ENCODE results near the gene PRKD2.

The PRKD2 gene

DNA sequence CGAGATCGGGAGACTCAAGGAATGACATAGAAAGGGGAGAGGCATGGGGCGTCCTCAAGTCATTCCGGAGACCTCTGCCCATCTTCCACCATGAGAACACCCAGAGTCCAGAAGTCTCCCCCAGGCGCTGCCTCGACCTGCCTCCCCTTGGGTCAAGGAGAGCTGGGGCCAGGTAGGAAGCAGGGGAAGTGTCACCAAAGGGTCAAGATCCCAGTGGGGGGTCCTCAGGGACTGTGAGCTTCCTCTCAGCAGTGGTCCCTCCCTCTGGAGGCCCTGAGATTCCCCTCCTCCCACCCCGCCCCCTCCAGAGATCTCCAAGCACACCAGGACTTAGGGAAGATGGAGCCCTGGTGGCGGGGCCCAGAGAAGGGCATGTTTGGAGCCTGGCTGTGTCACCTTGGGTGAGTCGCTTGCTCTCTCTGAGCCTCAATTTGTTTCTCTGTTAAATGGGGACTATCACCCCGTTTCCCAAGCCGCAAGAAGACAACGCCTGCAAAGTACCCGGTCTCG, 56.9 kb downstream of the PRKD2 start:
- DNase-seq: no peak

DNA sequence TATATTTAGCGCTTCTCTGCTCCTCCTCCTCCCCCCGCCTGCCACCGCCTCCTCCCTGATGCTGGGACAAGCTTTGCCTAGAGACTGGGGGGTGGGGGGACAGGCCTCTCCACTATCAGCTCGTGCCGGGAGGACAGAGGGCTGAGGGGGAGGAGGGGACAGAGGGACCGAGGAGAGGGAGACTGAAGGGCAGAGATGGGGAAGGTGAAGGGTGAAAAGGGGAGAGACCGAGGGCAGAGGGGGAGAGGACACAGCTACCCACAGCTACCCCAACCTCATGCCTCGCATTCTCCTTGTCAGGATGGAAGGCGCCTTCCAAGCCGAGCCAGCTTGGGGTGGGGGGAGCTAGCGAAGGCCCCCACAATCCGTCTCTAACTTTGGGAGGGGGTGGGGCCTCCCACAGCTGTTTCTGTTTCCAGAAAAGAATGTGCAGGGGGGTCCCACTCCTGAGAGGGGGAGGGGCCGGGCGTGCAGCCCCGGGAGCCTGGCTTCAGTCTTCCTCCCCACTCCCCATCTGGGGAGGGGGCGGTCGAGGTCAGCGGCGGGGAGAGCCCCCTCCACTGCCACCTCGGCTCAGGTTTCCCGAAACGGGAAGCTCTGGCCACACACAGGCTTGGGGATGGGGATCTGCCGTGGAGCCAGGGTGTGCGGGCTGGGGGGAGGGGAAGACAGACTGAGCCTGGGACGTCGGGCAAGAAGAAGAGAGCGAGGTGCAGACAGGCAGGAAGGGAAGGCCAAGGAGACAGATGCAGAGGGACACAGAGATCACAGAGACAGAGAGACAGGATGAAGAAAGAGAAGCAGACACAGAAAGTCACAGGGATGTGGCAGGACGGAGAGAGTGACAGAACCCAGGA, 57.5 kb downstream of the PRKD2 start:
- DNase-seq: no peak

DNA sequence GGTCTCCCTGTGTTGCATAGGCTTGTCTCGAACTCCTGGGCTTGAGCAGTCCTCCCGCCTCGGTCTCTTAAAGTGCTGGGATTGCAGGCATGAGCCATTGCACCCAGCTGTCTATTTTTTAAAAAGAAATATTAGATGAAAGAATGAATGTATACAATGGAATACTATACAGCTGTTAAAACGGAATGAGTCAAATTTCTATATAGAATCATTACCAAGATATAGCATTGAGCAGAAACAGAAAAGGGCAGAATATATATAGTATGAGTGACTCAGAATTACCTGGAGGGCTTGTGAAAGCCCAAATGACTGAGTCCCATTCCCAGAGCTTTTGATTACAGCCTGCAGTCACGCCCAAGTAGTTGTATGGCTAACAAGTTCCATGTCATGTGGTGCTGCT, 60.4 kb downstream of the PRKD2 start:
- no peak for DNase-seq

DNA sequence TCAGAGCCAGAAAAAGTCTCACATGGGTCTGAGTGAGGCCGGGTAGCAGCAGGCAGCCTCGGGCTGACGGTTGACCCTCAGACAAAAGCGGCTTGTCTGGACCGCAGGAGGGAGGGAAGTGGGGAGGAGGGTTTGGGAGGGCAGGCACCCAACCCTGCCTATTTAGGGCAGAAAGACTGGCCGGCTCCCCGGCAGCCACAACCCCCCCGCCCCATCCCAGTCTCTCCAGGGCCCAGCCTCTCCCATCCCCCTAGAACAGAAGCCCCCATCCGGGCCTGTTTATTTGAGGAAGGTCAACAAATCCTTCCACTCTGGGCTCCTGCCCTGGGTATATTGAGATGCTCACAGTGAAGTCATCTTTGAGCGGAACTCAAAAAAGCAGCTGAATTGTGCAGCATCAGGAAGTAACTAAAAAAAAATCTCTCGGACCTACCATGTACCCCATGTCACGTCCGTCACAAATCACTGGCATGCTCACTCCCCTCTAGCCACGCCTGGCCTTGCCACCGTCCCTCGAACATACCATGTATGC, 62.2 kb downstream of the PRKD2 start:
- DNase-seq: no peak

DNA sequence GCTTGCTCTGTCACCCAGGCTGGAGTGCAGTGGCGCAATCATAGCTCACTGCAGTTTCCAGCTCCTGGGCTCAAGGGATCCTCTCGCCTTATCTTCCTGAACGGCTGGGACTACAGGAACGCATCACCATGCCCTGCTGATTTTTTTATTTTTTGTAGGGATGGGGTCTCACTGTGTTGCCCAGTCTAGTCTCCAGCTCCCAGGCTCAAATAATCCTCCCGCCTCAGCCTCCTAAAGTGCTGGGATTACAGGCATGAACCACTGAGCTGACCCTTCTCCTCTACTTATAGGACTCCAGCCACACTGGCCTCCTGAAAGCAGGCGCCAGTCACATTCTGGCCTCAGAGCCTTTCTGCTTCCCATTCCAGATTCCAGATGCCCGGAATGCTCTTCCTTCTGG, 66.5 kb downstream of the PRKD2 start:
- no peak for DNase-seq

DNA sequence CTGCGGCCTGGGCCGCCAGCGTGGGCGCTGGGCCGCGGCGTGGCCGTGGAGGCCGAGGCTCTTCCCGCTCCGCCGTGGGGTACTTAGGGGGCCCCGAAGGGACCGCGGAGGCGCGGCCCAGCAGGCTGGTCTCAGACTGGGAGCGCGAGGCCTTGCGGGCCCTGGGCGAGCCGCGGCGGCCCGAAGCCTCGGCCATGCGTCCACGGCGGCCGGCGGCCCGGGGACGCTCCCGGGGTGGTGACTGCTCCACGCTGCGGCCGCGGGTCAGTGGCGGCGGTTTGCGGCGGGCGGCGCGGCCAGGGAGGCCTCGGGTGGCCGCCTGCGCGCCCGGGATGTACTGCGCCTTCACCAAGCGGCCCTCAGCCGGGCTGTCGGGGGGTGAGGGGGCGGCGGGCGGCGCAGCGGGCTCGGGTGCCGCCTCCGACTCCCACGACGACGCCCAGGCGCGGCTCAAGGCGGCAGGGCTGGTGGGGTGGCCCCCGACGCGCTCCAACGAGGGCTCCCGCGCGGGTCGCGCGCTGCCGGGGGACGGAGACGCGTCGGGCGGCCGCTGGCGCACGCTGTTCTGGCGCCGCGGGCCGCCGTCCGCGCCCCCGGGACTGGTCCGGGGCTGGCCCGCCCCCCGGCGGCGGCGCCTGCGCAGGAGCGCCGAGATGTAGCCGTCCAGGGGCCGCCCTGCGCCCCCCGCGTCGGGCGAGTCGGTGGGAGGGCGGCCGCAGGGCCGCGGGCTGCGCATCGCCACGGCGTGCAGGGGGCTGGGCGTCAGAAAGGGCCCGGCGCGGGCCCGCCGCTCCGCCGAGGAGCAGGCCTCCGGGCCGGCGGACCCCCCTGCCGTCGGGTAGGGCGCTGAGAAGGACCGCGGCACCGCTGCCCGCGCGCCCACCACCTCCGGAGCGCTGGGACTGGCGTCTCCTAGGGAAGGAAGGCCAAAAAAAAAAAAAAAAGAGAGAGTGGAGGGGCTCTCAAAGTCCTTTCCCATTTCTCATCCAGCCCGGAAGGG, 67.7 kb downstream of the PRKD2 start:
- no peak for DNase-seq

DNA sequence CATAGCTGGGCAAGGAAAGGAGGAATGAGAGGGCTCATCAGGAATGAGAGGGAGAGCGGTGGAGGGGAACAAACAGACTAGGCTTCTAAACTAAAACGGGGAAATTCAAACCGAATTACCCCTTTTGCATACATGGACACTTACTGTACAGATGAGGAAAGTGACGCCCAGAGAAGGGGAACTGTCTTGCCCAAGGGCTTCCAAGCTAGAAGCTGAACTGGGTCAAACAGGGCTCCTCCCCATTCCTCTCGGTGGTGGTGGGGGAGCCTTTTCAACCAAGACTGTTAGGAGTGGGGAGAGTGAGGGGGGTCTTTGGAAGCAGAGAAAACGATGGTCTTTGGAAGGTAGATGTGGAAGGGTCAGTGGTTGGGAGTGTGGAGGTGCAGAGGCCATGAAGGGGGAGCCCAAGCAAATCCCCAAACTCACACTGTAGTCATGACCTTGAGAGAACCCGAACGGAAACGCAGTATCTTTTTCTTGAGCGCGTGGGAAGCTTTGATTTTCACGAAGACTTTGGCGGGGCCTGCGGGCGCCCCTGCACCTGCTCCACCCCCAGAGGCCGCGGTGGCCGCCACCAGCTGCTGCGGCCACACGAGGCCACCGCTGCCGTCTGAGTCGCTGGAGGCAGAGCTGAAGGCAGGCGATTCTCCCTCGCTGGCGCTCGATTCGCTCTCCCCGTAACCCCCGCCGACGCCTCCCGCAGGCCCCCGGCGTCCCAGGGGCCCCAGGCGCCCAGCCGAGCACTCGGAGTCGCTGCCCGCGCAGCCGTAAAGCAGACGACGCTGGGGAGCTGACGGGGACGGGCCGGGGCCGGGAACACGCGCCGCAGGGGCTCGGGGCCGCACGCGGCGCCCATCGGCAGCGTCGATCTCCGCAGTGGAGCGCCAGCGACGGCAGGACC, 68.6 kb downstream of the PRKD2 start:
- no peak for DNase-seq

DNA sequence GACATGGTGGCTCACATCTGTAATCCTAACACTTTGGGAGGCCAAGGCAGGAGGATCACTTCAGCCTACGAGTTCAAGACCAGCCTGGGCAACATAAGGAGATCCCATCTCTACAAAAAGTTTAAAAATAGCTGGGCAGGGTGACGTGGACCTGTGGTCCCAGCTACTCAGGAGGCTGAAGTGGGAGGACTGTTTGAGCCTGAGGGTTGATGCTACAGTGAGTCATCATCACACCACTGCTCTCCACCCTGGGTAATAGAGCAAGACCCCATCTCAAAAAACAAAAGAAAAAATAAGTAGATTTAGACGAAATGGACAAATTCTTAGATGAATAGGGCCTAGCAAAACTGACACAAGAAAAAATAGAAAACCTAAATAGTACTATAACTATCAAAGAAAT, 70.5 kb downstream of the PRKD2 start:
- no peak for DNase-seq

DNA sequence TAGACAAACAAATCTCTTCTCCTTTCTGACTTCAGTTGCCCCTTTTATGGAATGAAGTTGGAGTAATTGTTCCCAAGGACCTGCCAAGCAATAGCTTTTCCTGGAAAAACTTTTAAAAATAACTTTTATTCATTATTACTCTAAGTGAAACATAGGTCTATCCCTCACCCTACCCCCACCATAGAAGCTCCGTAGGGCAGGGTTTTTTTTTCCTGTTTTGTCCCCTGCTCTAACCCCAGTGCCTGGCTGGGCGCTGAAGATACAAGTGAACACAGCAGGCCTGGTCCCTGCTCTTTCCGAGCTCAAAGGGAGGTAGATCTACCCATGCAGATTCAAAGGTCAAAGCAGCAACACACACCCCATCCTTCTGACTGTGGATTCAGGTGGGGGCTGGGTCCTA, 72.2 kb downstream of the PRKD2 start:
- DNase-seq: no peak

DNA sequence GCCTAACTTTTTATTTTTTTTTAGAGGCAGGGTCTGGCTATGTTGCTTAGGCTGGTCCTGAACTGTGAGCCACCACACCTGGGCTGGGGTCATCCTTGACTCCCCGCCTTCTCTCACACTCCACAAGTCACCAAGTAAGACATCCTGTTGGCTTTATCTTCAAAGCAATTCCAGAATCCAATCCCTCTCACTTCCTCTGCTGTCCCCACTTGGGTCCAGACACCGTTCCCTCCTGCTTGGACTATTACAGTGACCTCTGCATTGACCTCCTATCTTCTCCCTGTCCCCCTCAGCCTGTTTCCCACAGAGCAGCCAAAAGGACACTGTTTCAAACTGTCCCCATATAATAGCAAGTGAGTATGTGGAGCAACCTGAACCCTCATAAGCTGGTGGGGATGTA, 76.3 kb downstream of the PRKD2 start:
- DNase-seq: no peak

DNA sequence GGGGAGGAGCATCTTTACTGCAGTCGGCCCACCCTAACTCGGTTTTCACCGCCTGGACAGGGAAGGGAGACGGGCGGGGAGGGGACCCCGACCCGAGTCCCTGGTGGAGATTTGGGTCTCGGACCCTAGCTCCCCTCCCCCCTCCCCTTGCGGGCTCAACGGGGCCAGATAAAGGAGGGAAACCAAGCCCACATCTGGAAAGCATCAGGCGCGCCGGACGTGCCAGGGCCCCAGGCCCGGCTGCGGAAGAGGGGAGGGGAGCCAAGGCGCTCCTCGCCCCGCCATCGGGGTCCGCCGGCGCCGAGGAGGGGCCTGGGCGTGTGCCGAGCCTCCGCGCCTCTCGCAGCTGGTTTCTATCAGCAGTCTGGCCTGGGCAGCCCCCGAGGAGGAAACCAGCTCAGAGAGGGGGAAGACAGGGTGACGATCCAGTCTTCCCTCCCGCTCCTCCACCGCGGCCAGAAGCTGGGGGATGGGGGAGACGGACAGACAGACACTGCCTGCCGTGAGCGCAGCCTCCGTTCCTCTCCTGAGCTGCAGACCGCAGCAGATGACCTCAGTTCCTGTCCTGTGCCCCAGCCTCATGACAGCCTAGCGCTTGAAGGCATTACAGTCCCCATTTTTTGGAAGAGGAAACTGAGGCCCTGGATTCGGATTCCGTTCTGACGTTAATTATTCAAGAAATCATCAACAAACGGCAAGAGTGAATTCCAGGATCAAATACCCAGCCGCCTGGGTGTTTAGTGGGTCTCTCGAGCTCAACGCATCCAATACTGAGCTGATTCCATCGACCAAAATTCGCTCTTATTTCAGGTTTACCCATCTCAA, 77.3 kb downstream of the PRKD2 start:
- DNase-seq: no peak

DNA sequence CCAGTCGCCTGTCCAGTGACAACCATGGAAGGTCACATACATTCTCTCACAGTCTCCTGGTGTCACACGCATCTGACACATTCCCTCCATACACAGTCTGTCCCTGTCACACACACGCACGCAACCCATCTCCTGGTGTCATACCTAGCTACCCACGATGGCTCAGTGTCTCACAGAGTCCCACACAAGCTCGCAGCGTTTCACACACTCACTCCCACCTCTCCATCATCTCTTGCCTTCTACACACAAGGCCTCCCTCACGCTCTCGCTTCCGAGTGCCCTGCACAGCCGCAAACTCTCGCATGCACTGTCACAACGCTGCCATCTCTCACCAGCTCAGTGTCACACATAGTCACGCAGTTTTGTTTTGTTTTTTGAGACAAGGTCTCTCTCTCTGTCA, 79.7 kb downstream of the PRKD2 start:
- no peak for DNase-seq

DNA sequence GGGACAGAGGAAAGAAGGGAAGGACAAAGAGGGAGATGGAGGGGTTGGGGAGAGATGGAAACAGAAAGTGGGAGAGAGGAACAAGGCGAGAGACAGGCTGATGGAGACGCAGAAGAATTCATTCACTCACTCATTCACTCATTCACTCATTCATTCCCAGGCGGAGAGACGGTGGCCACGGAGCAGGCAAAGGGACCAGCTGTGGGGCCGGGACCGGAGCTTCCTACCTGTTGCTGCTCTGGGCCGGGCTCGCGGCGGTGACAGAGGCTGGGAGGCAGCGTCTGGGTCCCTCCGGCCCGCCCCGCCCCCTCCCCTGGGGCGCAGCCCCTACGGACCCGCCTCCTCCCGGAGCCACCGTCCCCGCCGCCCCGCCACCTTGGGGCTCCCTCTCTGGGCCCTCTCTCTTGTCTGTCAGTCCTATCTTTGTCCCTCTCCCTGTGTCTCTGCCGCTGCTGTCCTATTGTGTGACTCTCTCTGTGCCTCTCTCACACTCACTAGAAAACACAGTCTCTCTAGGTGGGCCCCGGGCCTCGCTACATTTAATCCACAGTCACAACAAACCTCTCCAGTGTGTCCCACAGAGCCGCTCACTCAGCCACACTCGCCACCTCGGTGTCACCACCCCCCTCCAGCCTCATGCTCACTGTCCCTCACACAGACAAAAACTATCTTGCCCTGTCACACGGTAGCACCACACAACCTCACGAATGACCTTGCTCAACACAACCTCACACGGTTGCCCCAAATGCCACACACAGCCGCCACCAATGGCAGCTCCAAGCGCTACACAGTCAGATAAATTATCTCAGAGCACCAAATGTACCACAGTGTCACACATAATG, 80.8 kb downstream of the PRKD2 start, which contains the start of gene GNG8:
TSS of gene GNG8 (minus strand) at position 283 of the 842 bp plus-strand sequence. CDS start 1,520 bp downstream, outside the sequence.
- DNase-seq: no peak

DNA sequence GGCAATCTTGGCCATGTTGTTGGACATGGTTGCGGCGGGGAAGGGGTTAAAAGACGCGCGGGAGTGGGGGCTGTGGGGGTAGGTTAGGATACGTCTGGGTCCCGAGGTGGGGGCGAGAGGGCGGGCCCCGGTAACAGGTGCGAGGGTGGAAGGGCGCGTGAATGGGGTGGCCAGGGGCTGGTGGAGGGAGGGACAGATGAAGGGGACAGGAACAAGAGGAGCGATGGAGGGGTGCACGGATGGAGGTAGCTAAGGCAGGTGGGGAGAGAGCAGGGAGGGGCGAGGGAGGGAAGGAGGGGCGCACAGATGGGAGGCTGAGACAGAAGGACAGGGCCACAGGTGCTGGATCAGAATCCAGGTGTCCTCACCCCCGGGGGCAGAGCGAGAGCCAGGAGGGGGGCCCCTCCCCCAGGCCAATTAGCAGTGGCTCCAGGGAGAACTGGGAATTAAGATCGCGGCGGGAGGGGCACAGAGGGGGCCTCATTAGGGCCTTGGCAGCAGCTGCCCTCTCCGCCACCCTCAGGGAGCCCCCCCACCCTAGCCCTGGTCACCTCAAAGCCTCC, 82.2 kb downstream of the PRKD2 start:
- no peak for DNase-seq

DNA sequence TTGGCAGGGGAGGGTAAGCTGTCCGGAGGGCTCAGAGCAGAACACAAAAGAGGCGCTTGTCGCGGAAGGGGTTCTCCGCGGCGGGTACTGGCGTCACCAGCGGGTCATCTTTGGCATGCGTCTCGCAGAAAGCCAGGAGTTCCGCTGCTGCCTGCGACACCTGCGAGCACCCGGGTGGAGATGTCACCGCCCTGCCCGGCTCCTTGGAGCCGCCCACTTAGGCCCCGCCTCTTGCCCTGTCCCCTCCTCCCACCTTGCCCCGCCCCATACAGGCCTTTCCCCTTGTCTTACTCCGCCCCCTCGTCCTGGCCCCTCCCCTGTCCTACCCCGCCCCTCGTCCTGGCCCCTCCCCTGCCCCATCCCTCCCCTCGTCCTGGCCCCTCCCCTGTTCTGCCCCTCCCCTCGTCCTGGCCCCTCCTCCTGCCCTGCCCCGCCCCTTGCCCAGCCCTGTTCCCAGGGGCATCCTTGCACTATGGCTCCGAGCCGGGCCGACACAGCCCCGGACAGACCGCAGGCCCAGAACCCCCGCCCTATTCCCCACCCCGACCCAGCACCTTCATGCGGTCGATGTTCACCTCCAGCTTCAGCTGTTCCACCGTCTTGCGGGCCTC, 82.8 kb downstream of the PRKD2 start:
- no peak for DNase-seq

DNA sequence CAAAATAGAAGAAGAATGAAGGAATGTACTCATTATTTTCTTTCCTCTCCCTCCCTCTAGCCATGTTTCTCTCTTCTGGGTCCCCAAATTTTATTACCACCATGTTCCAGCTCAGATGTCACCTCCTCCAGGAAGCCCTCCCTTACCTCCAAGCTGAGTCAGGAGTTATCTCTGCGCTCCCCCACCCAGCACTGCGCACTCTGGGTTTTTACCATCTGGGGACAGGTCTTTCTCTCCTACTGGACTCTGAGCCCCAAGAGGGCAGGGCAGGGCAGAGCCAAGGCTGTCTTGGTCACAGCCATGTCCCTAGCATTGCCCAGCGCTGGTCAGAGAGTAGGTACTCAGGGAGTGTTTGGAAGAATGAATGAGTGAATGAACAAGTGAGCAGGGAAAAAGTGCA, 83.8 kb downstream of the PRKD2 start:
- no peak for DNase-seq

DNA sequence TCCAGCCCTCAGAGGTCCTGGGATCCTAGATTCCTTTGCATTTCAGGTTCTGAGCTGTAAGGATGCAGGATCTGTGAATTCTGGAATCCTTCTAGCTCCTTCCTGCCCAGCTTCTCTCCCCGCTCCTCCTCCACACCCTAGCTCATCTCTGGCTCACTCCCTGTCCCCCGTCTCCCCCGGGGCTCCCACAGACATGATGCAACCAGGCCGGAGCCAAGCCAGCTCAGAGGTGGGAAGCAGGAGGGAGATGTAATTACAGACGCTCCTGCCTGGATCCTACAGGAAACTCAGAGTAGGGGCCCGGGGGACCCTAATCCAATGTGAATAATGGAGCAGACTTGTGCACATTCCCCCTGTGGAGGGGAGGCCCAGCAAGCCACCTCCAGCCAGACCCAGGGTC, 85.4 kb downstream of the PRKD2 start:
- DNase-seq: no peak

DNA sequence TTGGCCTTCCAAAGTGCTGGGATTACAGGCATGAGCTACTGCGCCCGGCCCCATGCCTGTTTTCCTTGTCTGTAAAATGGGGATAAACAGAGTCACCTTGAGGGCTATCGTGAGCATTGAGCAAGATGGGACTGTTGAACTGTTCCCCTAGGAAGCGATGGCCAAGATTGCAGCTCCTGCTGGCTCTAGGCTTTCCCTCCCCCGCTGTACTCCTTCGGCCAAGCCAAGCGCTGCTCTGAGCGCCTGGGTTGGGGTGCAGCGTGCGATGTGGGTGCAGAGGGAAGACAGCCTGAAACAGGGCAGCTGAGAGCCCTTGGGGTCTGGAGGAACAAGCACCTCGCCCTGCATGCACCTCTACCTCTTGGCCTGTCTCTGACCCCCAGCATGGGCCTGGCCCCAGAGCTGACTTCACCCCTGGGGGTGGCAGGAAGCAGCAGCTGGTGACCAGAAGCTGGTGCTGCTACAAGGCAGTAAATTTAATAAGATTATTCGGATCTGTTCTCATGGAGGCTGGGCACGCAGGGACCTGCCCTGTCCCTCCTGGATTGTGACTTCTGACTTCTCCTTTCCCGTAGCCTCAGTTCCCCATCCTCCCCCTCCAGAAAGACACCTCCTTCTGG, 86.2 kb downstream of the PRKD2 start:
- no peak for DNase-seq

DNA sequence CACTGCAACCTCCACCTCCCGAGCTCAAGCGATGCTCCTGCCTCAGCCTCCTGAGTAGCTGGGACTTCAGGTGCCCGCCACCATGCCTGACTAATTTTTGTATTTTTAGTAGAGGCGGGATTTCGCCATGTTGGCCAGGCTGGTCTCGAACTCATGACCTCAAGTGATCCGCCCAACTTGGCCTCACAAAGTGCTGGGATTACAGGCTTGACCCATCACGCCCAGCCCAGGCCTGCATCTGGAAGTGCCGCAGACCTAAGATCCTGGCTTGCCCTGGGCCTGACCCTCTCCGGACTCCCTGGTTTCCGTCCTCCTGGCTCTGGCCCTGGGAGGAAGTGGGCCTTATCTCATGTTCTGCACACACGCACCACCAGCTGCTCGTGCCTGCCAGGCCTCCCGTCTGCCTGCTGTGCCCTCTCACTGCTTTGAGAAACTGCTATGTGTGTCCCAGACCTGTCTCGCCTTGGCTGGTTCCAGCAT, 87.3 kb downstream of the PRKD2 start:
- DNase-seq: no peak

All from NCI-H2107 (cell line).